ENCODE data around the gene MYH15.

The MYH15 gene

DNA sequence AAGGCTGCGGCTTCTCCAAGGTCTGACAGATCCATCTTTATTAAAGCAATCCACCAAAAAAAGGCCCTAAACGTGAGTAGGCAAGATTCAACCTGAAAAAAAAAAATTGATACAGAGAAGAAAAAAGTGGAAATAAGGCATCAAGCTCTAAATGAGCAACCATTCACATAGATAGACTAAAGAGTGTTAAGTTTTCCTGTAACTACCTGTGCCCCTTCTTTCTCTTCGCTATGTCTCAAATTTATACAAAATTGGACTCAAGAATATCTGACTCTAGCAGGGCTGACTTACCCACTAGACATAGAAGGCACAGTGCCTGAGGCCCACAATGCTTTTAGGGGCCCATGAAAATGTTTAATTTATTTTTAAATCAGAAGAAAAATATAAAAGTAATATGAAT is at the start of gene MYH15:
MYH15 (minus strand) TSS at position 101 of the 400 bp plus-strand sequence; CDS start at position 35, 66 bp downstream.
- no peak for DNase-seq

DNA sequence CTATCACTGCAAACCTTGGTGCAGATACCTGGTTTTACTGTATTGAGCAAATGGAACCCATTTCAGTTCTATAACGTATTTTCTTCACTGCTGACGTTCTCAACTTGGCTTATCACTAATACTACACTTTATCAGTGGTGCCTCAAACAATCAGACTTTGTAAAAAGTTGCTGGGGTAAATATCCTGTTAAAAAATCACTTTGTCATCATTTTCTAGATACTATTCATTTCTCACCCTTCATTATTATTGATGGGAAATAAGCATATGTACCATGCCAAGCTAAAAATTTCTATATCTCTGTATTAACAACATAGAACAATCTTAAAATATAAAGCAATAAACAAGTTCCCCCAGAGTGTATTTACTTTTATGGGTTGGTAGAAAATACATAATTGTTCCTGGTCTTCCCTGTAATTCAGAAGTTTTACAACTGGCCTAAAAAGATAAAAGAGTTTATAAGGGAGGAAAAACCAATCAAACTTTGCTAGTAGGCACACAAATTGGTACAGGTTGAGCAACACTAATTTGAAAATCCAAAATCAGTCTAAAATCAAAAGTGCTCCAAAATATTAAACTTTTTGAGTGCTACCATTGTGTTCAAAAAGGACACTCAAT is 45.7 kb upstream of the MYH15 start:
- no peak for DNase-seq

DNA sequence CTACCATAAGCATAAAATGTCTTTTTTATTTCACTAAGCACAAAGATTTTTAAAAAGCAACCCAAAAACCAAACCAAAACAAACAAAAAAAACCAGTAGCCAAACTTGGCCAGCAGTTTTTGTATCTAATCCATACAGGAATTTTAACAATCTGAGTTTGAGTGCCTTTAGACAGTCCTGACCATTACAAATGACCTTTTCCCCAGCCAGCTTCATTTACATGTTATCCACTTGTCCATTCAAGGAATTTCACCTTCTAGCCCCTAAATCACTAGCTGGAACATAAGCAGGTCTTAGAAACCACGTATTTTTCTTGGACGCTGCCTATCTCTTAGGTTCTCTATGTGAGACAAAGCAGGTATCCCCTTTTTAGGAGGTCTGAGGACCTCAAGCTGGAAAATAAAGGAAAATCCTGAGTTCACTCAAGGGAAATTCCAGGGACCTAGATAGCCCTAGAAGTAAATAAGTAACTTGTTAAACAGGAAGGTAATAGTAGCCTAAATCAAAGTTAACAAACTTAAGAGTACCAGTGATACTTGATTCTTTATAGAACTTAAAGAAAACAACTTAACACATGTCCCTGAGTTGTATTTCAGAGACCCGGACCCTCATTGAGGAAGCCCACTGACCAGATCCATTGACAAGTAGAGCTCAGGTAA is 44.6 kb upstream of the MYH15 start:
- DNase-seq, result no peak

DNA sequence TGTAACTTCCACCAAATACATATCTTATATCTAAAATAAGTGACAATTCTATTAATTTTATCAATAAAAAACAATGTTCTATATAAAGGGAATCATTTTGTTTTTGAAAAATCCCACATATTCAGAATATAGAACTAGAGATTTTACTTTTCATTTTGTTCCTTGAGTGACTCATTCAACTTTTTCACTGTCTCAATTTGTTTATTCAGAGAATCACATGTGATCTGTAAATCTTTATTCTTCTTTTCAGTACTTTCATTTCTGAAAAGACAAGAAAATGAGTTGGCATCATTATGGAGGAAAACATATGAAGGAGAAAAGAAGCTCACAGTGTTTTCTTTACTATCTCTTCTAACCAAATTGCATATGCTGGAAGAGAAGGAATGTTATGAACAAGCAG is 43.8 kb upstream of the MYH15 start:
- DNase-seq, result no peak

DNA sequence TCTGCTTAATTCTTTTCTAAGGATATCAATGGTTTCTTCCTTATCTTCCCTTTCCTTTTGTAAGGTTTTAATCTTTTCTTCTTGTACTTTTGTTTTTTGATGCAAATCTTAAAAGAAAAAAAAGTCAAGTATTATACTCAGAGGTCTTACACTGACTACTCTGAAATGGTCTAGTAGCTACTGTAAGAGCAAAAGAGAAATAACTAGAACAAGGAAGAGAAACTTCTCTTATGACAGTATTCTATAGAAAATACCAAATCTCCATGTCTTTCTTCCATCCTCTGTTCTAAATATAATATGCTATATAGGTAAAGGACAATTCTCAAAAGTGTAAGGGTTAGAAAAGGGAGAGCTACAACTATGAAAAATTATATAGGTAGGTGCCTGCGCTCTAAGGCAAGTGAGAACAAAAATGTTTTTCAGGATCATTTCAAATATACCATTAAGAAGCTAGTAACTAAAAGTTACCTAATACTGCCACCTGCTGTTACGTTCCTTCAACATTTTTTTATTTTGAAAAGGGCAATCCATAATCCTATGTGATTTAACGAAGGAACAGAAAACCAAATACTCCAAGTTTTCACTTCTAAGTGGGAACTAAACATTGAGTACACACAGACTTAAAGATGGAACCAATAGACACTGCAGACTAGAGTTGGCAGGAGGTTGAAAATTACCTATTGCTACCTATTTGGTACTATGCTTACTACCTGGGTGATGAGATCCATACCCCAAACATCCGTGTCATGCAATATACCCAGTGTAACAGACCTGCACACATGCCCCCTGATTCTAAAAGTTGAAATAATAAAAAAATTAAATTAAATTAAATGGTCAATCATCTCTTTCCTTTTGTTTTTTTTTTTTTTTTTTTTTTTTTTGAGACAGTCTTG is 42.1 kb upstream of the MYH15 start:
- DNase-seq, result peak; percentile 7

DNA sequence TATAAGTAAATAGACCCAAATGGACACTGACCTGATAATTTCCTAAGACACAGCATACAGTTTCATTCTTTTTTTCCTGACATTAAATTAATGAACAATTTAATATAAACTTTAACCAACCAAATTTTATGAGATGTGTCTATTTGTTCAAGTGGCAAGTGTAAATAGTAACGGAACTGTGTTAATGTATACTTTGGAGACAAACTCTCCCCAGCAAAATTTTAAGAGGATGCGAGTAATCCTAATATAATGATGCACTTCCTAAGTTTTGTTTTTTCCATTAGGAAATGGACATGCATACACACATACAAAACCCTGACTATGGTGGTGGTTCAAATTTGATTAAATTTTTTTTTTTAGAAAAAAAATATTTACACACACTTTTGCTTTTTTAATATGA is 38.5 kb upstream of the MYH15 start:
- no peak for DNase-seq

DNA sequence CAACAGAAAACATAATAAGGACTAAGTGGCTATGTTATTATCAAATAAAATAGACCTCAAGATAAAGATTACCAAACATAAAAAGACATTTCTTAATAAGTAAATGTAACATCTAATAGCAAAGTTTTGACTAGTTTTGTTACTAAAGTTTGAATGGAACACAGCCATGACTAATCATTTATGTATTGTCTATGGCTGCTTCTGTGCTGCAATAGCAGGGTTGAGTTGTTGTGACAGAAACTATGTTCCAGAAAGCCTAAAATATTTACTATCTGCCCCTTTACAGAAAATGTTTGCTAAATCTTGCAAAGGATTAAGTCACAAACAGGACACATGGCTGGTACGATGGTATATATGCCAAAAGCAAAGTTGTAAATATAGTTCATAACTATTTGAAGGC is 37.9 kb upstream of the MYH15 start:
- no peak for DNase-seq

DNA sequence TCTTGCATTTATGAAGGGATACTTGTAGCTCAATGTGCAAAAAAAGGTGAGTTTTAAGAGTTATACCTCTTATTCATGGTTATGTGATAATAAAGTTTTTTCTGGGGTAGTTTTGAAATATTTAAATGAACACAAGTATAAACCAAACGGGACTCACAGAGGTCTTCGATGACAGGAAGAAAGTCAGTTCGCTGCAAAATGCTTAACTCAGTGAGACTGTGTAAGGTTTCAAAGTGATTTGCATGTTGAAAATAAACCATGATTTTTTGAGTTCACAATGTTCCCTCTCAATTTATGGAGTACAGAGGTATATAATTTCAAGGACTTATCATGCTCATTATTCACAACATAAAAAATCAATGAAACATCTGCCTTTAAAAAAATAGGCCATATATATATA is 36.3 kb upstream of the MYH15 start:
- DNase-seq, result no peak

DNA sequence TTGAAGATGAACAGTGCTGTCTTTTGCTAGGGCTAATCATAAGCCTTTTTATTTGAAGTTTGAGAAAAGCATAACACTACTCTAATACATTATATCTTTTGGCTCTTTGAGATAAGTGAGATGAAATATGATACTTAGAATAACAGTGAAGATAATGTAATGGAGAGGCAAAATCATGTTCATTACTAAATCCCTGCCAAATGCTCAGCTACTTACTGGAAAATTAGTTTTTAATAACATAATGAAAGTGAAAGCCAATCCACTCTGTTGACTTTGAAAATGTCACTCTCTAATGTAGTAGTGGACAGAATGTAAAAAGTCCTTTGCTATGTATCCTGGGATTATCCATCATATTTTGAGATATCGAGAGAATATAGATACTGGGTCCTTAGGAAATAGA is 35.9 kb upstream of the MYH15 start:
- no peak for DNase-seq

DNA sequence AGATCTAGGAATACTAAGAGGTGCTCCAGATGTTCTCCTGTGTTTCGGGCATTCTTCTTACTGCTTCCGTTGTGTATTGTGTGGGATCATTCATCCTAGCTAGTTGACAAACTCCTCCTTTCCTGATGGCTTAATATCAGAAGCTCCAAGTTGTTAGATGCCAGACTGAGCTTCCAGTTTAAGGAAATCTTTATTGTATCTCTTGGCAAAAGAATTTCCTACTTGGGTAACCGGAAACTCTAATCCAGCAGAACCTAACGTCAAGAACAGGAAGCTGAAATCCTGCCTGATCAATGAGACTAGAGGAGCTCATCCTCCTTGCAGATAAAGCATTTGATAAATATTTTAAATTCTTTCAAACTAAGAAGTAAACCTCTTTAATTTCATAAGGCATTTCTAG is 27.7 kb upstream of the MYH15 start:
- DNase-seq, result no peak

DNA sequence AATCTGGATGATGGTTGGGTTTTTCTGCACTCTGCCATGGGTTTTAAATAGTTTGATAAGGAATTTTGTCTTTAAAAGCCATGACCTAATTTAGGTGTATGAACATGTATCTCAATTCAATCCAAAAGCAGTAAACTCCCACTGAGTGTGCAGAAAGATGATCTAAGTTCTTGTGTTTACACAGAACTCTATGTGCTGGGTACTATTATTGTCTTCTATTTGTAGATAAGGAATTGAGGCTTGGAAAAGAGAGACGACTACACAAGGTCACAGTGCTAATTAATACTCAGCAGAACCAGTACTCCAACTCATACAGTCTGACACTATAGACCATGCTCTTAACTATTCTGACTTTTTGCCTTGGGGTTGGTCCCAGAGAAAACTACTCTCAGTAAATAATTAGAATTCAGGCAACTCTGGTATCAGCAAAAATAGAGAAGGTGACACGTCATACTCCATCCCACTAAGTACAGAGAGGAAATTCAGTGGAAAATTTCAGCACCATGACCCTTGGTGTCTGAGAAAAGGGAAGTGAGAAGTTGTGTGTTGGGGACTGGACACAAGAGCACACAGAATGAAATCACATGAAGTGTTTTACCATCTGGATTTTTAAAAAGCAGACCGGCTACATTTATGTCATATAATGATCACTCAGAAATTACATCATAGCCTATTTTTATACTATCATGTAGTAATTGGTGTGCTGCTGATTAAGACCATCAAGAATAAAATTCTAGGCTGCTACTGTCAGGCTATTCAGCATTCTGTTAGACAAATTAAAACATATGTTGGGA is 18.3 kb upstream of the MYH15 start:
- DNase-seq, result no peak

DNA sequence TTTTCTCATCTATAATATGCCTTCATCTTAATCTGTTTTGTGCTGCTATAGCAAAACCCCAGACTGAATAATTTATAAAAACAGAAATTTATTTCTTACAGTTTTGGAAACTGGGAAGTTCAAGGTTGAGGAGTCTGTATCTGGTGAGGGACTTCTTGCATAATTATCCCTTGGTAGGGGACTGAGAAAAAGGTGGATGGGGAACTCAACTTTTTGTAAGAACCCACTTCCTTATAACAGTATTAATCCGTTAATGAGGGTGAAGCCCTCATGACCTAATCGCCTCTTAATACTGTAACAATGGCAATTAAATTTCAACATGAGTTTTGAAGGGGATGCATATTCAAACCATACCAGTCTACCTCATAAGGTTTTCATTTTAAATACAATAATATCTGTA is 17.4 kb upstream of the MYH15 start:
- no peak for DNase-seq

DNA sequence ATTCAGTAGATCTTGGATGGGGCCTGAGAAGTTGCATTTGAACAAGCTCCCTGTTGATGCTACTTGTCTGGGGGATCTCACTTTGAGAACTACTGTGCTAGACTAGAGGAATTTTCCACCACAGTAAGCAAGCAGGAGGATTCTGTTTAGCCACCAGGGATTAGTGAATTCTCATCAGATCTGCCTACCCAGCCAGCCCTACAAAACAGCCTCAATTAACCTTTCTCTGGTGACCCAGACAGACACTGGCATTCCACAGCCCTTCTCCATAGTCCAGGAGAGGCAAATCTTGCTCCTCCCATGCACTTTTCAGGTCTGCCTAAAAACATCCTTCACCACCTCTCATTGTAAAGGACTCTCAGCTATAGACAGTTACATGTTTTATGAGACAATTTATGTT is 16.7 kb upstream of the MYH15 start:
- no peak for DNase-seq

DNA sequence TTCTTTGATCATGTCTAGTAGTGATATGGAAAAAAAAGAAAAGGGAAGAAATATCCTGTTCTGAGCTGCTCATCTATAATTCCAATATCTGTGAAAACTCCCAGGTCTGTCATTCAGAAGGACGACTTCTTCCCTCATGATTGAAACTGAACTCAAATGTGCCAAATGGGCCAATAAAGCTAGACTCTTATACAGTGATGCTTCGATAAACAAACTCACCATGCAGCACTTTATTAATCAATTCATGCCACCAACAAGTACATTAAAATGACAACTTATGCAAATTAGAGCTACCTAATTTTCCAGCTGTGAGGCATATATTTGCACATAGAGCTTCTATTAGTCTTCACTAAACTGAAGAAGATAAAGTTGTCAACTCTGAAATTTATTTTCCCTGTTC is 15.6 kb upstream of the MYH15 start:
- no peak for DNase-seq

DNA sequence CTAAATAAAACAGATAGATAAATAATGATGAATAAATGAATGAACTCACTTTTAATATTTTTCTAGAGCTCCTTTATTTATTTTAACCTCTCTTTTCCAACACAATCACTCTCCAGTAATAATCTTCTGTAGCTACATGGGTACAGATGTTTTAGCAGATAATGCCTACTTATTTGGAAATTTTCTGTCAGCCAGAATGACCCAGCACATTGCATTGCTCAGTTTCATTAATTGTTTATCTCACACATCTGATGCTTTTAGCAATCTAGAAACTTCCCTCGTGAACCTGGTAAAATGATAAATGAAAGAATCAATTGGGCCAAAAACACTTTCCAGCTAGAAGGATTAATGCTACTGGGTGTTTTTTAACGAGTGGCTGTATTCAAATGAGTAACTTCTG is 14.9 kb upstream of the MYH15 start:
- DNase-seq, result no peak

DNA sequence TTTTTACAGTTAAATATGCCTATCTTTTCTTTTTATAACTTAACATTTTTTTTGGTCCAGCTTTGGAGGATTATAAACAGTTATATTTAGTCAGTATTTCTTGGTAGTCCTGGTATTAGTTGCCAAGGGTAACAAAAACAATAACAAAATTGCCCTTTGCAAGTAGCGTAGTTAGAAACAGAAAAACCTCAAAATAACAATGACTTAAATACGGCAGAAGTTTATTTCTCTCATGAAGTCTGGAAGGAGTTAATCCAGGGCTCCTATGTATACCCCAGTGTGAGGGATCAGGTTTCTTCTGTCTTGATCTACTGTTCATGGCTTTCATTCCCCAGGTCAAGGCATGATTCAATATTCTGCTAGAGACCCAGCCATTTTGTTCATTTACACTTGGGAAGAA is 14.1 kb upstream of the MYH15 start:
- no peak for DNase-seq

DNA sequence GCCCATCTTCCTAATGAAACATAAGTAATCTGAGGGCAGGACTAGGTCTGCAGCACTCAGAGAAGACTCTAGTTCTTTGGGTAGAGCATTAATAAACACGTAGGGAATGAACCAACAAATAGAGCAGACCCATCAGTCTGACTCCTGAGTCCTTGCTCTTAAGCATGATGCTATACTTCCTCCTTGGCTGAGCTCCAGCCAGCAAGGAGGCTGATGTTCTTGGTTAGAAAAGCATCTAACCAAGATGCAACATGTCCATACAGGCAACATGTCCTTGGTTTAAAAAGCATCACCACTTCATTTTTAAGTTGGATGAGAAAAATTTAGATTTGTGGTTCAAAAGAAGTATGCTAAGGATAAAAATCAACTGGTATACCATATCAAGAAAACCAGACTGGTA is 8.5 kb upstream of the MYH15 start:
- no peak for DNase-seq

DNA sequence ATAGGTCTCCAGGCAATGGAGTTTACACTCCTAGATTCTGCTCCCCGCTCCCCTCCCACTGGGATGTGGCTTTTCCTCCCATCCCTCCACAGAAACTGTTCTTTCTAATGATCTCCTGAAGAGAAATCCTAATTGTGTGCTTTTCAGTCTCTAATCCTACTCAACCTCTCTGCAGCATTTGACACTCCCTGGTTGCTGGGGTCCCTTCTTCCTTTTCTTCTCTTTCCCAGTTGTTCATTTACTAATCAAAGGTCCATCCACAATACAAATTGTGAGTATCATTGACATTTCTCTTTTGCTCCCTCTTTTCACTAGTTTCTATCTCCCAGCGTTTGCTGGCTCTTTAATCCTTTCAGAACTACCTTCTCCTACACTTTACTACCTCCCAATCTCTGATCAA is 6.5 kb upstream of the MYH15 start:
- DNase-seq, result no peak

DNA sequence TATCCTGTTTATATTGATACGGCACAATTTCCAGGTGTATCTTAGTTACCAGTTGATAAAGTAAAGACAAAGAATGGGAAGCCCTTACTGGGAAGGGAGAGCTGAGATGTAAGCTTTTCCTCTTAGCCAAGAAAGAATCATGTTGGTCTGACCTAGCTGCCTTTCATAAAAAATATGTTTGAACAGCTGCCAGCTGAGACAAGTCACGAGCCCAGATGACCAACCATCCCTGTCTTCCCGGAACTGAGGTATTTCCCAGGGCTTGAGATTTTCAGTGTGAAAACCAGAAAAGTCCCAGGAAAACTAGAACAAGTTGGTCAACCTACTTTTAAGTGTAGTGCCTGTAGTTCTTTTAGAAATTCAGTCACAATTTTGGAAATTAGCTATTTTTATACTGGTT is 3.6 kb upstream of the MYH15 start:
- DNase-seq, result no peak

DNA sequence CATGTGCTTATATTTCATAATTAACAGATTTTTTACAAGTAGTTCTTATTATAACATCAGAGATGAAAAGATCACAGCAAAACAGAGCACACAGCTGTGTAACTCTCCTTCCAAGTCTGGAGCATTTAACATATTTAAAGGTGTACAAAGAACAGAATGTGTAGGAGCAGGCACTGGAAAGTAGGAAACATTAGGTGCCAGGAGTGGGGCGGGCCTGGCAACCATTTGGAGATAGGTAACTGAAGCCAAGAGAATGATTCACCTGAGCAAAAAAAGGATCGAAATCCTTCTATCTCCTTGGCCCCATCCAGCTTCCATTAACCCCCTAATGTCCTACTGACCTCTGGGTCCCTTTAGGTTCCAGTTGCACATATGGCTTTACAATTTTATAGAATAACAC is 2.3 kb upstream of the MYH15 start:
- no peak for DNase-seq

DNA sequence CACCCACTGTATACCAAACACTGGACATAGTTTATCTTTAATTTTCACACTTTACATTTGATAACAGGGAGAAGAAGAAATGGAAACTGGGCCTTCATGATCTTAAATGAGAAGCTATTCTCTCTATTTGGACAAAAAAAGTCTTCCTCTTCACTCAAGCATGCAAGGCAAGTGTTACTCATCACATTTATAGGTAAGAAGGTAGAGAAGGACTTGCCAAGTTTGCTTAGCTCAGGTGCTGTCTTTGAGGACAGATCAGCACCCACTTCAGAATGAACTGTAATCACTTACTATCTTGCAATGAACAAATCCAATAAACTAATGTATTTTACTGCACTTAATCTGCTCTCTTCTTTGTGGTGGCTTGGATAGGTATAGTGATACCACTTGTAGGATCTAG is 1.1 kb upstream of the MYH15 start:
- no peak for DNase-seq

DNA sequence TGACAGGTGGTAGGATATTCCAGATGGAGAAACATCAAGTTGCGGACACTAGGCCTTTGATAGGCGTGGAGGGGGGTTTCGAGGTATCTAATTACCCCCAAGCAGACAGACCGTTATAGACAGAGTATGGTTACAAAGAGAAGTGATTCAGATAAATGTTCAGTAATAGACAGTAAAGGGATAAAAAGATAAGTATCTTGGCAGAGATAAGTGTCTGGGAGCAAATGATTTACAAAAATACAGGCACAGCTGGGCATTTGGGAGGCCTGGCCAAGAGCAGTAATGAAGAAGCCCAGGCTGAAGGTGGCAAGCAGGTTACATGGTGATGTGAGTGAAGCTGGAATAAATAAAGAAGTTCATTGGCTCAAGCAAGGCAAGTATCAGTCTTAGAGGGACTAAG is 659 bp upstream of the MYH15 start:
- no peak for DNase-seq

DNA sequence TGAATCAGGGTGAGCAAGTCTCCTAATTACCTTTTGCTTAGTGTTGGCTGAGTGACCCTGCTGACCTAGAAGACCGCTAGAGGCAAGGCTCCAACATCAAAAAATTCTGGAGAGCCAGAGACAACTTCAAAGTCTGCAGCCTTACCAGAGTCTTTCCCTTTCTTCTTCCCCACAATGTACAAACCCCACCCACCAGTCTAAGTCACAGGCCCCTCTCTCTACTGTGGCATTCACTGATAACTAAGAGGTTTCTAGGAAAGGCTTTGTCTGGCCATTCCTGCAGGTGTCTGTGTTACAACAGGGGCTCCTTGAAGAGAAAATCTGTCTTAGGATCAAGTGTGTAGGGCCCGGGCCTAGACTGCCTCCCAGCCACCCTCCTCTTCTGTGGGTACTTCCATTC is 525 bp downstream of the MYH15 start:
- no peak for DNase-seq

Measured in stimulated activated CD4-positive, alpha-beta T cell treated with anti-CD3 and anti-CD28 coated beads, Interleukin-4, amount 100 ng/mL, for 24 hours (primary cell).